Mesenchymal stem cell (in vitro differentiated cells and primary cell): Measurements from ENCODE around the gene EFEMP1.
A peak's percentile ranks its signal among the peaks of the same experiment; 100 is the strongest.

ENCODE experiments used
- DNase-seq: peaks from one replicate; pipeline ENCODE4 v3.0.0-alpha.2; 2013
- H2AFZ ChIP-seq: one replicate; pipeline ENCODE4 v1.6.1; 2013; ENCODE audit warnings: low read depth, mild to moderate bottlenecking, control low read depth, inconsistent platforms, low read length, moderate library complexity
- H2AK5ac ChIP-seq: 2 replicates; pipeline ENCODE4 v1.6.1; 2013; ENCODE audit warnings: low read length, moderate library complexity, mild to moderate bottlenecking, inconsistent platforms; ENCODE audit not compliant: severe bottlenecking
- H2BK120ac ChIP-seq: one replicate; pipeline ENCODE4 v1.6.1; 2013; ENCODE audit warnings: low read depth, mild to moderate bottlenecking, inconsistent platforms, low read length, moderate library complexity
- H2BK12ac ChIP-seq, 2 experiments: one replicate each; pipeline ENCODE4 v1.6.1; 2013; ENCODE audit warnings: inconsistent platforms in 2 of 2, low read length in 2 of 2, mild to moderate bottlenecking in 2 of 2, moderate library complexity in 2 of 2, control low read depth in 1 of 2
- H2BK15ac ChIP-seq: one replicate; pipeline ENCODE4 v1.6.1; 2013; ENCODE audit warnings: mild to moderate bottlenecking, low read depth, inconsistent platforms; ENCODE audit not compliant: poor library complexity, severe bottlenecking
- H2BK5ac ChIP-seq: 2 replicates; pipeline ENCODE4 v1.6.1; 2013; ENCODE audit warnings: low read depth, mild to moderate bottlenecking, low read length, control low read depth, inconsistent platforms; ENCODE audit not compliant: poor library complexity, severe bottlenecking
- H3K14ac ChIP-seq, 2 experiments: one replicate each; pipeline ENCODE4 v1.6.1; 2013; ENCODE audit warnings: inconsistent platforms in 2 of 2, low read length in 2 of 2, control low read depth in 1 of 2, mild to moderate bottlenecking in 1 of 2, moderate library complexity in 1 of 2
- H3K18ac ChIP-seq, 2 experiments: one replicate each; pipeline ENCODE4 v1.6.1; 2013; ENCODE audit warnings: inconsistent platforms in 2 of 2, low read length in 2 of 2, control low read depth in 1 of 2, low read depth in 1 of 2, mild to moderate bottlenecking in 1 of 2
- H3K23ac ChIP-seq, 2 experiments: one replicate each; pipeline ENCODE4 v1.6.1; 2013; ENCODE audit warnings: inconsistent platforms in 2 of 2, low read length in 2 of 2, mild to moderate bottlenecking in 2 of 2, moderate library complexity in 2 of 2, control low read depth in 1 of 2
- H3K27ac ChIP-seq: 2 replicates; pipeline ENCODE4 v1.5.1; 2013; ENCODE audit warnings: mild to moderate bottlenecking, moderate library complexity, low read length, control low read depth, inconsistent platforms; ENCODE audit not compliant: poor library complexity, severe bottlenecking
- H3K27me3 ChIP-seq, 2 experiments: 2 replicates each; pipeline versions ENCODE4 v1.6.1 to v1.7.0; 2013; ENCODE audit warnings: low read length in 2 of 2, mild to moderate bottlenecking in 2 of 2, moderate library complexity in 2 of 2, control low read depth in 1 of 2, inconsistent platforms in 1 of 2; ENCODE audit not compliant: control insufficient read depth in 1 of 2, insufficient read depth in 1 of 2
- H3K36me3 ChIP-seq, 2 experiments: 2 replicates each; pipeline versions ENCODE4 v1.6.1 to v1.7.0; 2013; ENCODE audit warnings: low read length in 2 of 2, control low read depth in 1 of 2, inconsistent platforms in 1 of 2, low read depth in 1 of 2, mild to moderate bottlenecking in 1 of 2; ENCODE audit not compliant: insufficient read depth in 2 of 2, control insufficient read depth in 1 of 2
- H3K4ac ChIP-seq, 2 experiments: one replicate each; pipeline ENCODE4 v1.6.1; 2013; ENCODE audit warnings: inconsistent platforms in 2 of 2, low read length in 2 of 2, mild to moderate bottlenecking in 2 of 2, moderate library complexity in 2 of 2, control low read depth in 1 of 2, low read depth in 1 of 2
- H3K4me1 ChIP-seq: 2 replicates; pipeline ENCODE4 v1.6.1; 2013; ENCODE audit warnings: low read depth, low read length, control low read depth; ENCODE audit not compliant: control insufficient read depth, insufficient read depth
- H3K4me2 ChIP-seq: 2 replicates; pipeline ENCODE4 v1.6.1; 2013; ENCODE audit warnings: low read length, mild to moderate bottlenecking, inconsistent platforms; ENCODE audit not compliant: poor library complexity, severe bottlenecking
- H3K4me3 ChIP-seq, 2 experiments: 2 replicates each; pipeline versions ENCODE4 v1.5.1 to v1.7.0; 2013; ENCODE audit warnings: low read length in 2 of 2, mild to moderate bottlenecking in 2 of 2, control low read depth in 1 of 2, low read depth in 1 of 2; ENCODE audit not compliant: insufficient read depth in 1 of 2
- H3K79me1 ChIP-seq: replicated peaks from 2 replicates; pipeline ENCODE4 v1.6.1; 2013; ENCODE audit warnings: mild to moderate bottlenecking, control low read depth, low read length, inconsistent platforms; ENCODE audit not compliant: poor library complexity, severe bottlenecking
- H3K9ac ChIP-seq: 2 replicates; pipeline ENCODE4 v1.7.0; 2013; ENCODE audit warnings: mild to moderate bottlenecking, low read length, moderate library complexity
- H3K9me3 ChIP-seq: 2 replicates; pipeline ENCODE4 v1.7.0; 2013; ENCODE audit warnings: mild to moderate bottlenecking, low read length; ENCODE audit not compliant: control insufficient read depth
- H4K8ac ChIP-seq: one replicate; pipeline ENCODE4 v1.6.1; 2013; ENCODE audit warnings: inconsistent platforms, mild to moderate bottlenecking, low read length, moderate library complexity
- H4K91ac ChIP-seq: one replicate; pipeline ENCODE4 v1.6.1; 2013; ENCODE audit warnings: mild to moderate bottlenecking, low read length, inconsistent platforms
- WGBS: methylation state at CpG from one replicate; pipeline ENCODE4 v1.1.7; 2013; ENCODE audit warnings: mixed read lengths; 5-methylcytosine and 5-hydroxymethylcytosine counted together

The EFEMP1 gene

GRCh38 chr2:55917117-55917516, 6.5 kb downstream of the EFEMP1 start:
- no peak overlapping the region for H4K91ac ChIP-seq
- H3K27ac ChIP-seq: no peak overlapping the region
- H2AFZ ChIP-seq: no peak overlapping the region
- no peak overlapping the region for H2BK120ac ChIP-seq
- H3K36me3 ChIP-seq: peaks cover 0 to 54% of the 10 kb centered on the region in 2 experiments
- H3K79me1 ChIP-seq: no peaks in the 10 kb centered on the region
- no peaks in the 10 kb centered on the region for H3K9me3 ChIP-seq
- WGBS: 91% methylated on average over 5 of the region's 5 CpGs
- no peak overlapping the region for H4K8ac ChIP-seq
- H2AK5ac ChIP-seq: no peak overlapping the region
- H3K4me2 ChIP-seq: no peak overlapping the region
- H3K4me3 ChIP-seq: no peak overlapping the region
- H2BK5ac ChIP-seq: no peak overlapping the region
- no peak overlapping the region for H3K18ac ChIP-seq
- DNase-seq: no peak
- H2BK15ac ChIP-seq: no peak overlapping the region
- H3K27me3 ChIP-seq: peaks cover 0 to under 1% of the 10 kb centered on the region in 2 experiments
- H3K4me1 ChIP-seq: no peaks in the 10 kb centered on the region
- H3K9ac ChIP-seq: no peak overlapping the region
- H3K4ac ChIP-seq: peak overlapping the region in 1 of 2 experiments; percentile 49
- H3K23ac ChIP-seq: no peak overlapping the region
- no peak overlapping the region for H3K14ac ChIP-seq
- H2BK12ac ChIP-seq: no peak overlapping the region

DNA sequence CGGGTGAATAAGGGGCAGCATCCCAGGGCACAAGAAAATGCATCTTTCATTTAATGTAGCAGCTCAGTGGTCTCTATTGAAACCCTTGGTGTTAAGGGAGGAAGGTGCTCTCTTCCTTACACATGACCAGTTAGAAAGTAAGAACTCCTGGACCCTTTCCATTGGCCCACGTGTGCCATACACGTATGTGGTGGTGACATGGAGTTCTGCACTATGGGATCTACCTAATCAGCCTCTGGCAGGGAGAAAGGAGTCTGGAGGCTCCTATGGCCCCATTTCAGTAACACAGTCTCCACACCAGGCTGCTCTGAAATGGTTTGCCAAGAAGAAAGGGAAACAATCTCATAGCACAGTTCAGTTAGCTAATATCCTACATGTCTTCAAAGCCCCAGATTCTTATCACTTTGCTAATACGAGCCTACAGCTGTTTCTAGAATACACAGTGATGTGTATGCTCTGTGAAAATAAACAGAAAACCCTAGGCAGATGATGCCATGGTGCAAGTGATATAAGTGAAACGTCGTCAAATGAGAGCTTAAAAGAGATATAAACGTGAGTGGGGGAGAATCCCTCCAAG, 7.0 kb downstream of the EFEMP1 start:
- Histone ChIP-seq H3K27ac (no peak overlapping the region), H3K79me1 (no peaks in the 10 kb centered on the region), H4K8ac (peak overlapping the region; percentile 17), H2AK5ac (no peak overlapping the region), H2BK5ac (no peak overlapping the region), H3K36me3 (peaks cover 0 to 54% of the 10 kb centered on the region in 2 experiments), H4K91ac (no peak overlapping the region), H3K9me3 (no peaks in the 10 kb centered on the region), H2BK12ac (peak overlapping the region in 1 of 2 experiments; percentile 42), H2BK15ac (peak overlapping the region; percentile 26), H2AFZ (no peak overlapping the region), H3K9ac (no peak overlapping the region), H3K27me3 (no peaks in the 10 kb centered on the region), H3K14ac (no peak overlapping the region), H3K18ac (no peak overlapping the region), H3K4me1 (no peaks in the 10 kb centered on the region), H3K4me3 (peak overlapping the region in 1 of 2 experiments; percentile 30), H2BK120ac (no peak overlapping the region), H3K4ac (no peak overlapping the region), H3K4me2 (no peak overlapping the region), H3K23ac (no peak overlapping the region)
- peak; percentile 58 for DNase-seq
- WGBS: 75% methylated on average over 7 of the region's 7 CpGs

- 100% methylated on average over 1 of the region's 1 CpG for WGBS
- no peak overlapping the region for H3K4ac ChIP-seq
- no peak for DNase-seq
- no peak overlapping the region for H3K23ac ChIP-seq
- no peak overlapping the region for H2BK5ac ChIP-seq
- H3K4me1 ChIP-seq: no peaks in the 10 kb centered on the region
- H3K9ac ChIP-seq: no peak overlapping the region
- no peak overlapping the region for H3K4me2 ChIP-seq
- no peak overlapping the region for H3K14ac ChIP-seq
- H3K4me3 ChIP-seq: peak overlapping the region in 1 of 2 experiments; percentile 56
- no peak overlapping the region for H3K27ac ChIP-seq
- H2BK120ac ChIP-seq: no peak overlapping the region
- no peak overlapping the region for H3K18ac ChIP-seq
- H4K91ac ChIP-seq: no peak overlapping the region
- peaks cover 0 to 56% of the 10 kb centered on the region in 2 experiments for H3K36me3 ChIP-seq
- H3K27me3 ChIP-seq: no peaks in the 10 kb centered on the region
- no peak overlapping the region for H4K8ac ChIP-seq
- H2BK12ac ChIP-seq: no peak overlapping the region
- no peak overlapping the region for H2BK15ac ChIP-seq
- no peak overlapping the region for H2AFZ ChIP-seq
- no peaks in the 10 kb centered on the region for H3K79me1 ChIP-seq
- no peak overlapping the region for H2AK5ac ChIP-seq
- H3K9me3 ChIP-seq: no peaks in the 10 kb centered on the region
Measured at GRCh38 chr2:55914786-55915185, 8.8 kb downstream of the EFEMP1 start.

DNA sequence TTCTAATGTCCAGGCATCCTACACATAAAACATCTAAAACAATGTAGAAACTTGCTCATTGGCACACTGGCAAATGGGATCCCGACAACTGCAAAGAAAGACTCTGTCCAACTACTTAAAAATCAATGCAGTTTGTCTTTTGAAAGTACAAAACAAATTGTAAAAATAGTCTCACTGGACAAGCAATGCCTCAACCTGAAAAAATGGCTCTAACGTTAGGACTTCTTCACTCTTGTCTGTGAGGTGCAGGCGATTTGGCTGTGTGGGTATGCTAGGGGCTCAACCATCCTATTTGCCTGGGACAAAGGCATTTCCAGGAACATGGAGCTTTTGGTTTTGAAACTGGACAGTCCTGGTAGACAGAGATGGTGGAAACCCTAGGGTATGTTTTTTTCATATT, 10.7 kb downstream of the EFEMP1 start:
- H3K4ac ChIP-seq: no peak overlapping the region
- no peak overlapping the region for H3K9ac ChIP-seq
- no peak overlapping the region for H2BK5ac ChIP-seq
- H4K91ac ChIP-seq: no peak overlapping the region
- H2AK5ac ChIP-seq: no peak overlapping the region
- no peaks in the 10 kb centered on the region for H3K9me3 ChIP-seq
- no peaks in the 10 kb centered on the region for H3K27me3 ChIP-seq
- H4K8ac ChIP-seq: no peak overlapping the region
- H3K4me3 ChIP-seq: no peak overlapping the region
- WGBS: 96% methylated on average over 3 of the region's 3 CpGs
- DNase-seq: no peak
- no peak overlapping the region for H2BK15ac ChIP-seq
- no peaks in the 10 kb centered on the region for H3K4me1 ChIP-seq
- no peak overlapping the region for H2BK120ac ChIP-seq
- H3K23ac ChIP-seq: no peak overlapping the region
- no peak overlapping the region for H3K27ac ChIP-seq
- H2AFZ ChIP-seq: no peak overlapping the region
- H3K18ac ChIP-seq: no peak overlapping the region
- no peak overlapping the region for H3K14ac ChIP-seq
- H2BK12ac ChIP-seq: no peak overlapping the region
- peaks cover 0 to 53% of the 10 kb centered on the region in 2 experiments for H3K36me3 ChIP-seq
- H3K79me1 ChIP-seq: no peaks in the 10 kb centered on the region
- H3K4me2 ChIP-seq: no peak overlapping the region
